H9 (cell line): Measurements from ENCODE around the gene AIG1. TPM values are rescaled to one million over a fixed set of nuclear protein-coding genes. Genes with fewer than 3 reads are reported as not detected.

Experiments used
- DNase-seq: peaks from one replicate; pipeline ENCODE4 v3.0.0-alpha.2; 2017
- H2AFZ ChIP-seq: one replicate; pipeline ENCODE4 v1.6.1; 2013; ENCODE audit warnings: mild to moderate bottlenecking, low read length, control low read depth, moderate library complexity
- H2AK5ac ChIP-seq: 2 replicates; pipeline ENCODE4 v1.6.1; 2013; ENCODE audit warnings: low read length, control low read depth, mixed read lengths; ENCODE audit not compliant: insufficient read length
- H2BK120ac ChIP-seq: one replicate; pipeline ENCODE4 v1.6.1; 2013; ENCODE audit warnings: low read depth, mild to moderate bottlenecking, low read length, control low read depth, inconsistent platforms; ENCODE audit not compliant: poor library complexity, severe bottlenecking
- H2BK12ac ChIP-seq: 2 replicates; pipeline ENCODE4 v1.6.1; 2013; ENCODE audit warnings: low read length, control low read depth, mixed read lengths, low read depth; ENCODE audit not compliant: insufficient read length
- H2BK15ac ChIP-seq: 2 replicates; pipeline ENCODE4 v1.6.1; 2013; ENCODE audit warnings: low read depth, low read length, control low read depth
- H2BK20ac ChIP-seq: one replicate; pipeline ENCODE4 v1.6.1; 2013; ENCODE audit warnings: low read depth, mild to moderate bottlenecking, low read length, control low read depth, inconsistent platforms; ENCODE audit not compliant: poor library complexity, severe bottlenecking
- H2BK5ac ChIP-seq: 2 replicates; pipeline ENCODE4 v1.6.1; 2013; ENCODE audit warnings: low read length, control low read depth, mixed read lengths; ENCODE audit not compliant: insufficient read length
- H3K14ac ChIP-seq: 2 replicates; pipeline ENCODE4 v1.6.1; 2013; ENCODE audit warnings: low read length, control low read depth; ENCODE audit not compliant: insufficient read depth
- H3K18ac ChIP-seq: 2 replicates; pipeline ENCODE4 v1.6.1; 2013; ENCODE audit warnings: low read depth, mild to moderate bottlenecking, mixed read lengths, low read length, control low read depth; ENCODE audit not compliant: insufficient read length
- H3K23ac ChIP-seq: 2 replicates; pipeline ENCODE4 v1.6.1; 2013; ENCODE audit warnings: low read length, control low read depth, mixed read lengths, low read depth; ENCODE audit not compliant: insufficient read length
- H3K23me2 ChIP-seq: 2 replicates; pipeline ENCODE4 v1.6.1; 2013; ENCODE audit warnings: low read depth, mild to moderate bottlenecking, mixed read lengths, low read length, control low read depth; ENCODE audit not compliant: insufficient read length, poor library complexity, severe bottlenecking
- H3K27ac ChIP-seq: 2 replicates; pipeline ENCODE4 v1.5.1; 2013; ENCODE audit warnings: low read length, control low read depth, mixed read lengths, low read depth; ENCODE audit not compliant: insufficient read length
- H3K27me3 ChIP-seq: 2 replicates; pipeline ENCODE4 v1.6.1; 2013; ENCODE audit warnings: low read length, control low read depth, inconsistent platforms; ENCODE audit not compliant: insufficient read depth
- H3K4ac ChIP-seq: 2 replicates; pipeline ENCODE4 v1.6.1; 2013; ENCODE audit warnings: low read depth, mild to moderate bottlenecking, control low read depth, inconsistent platforms, low read length, moderate library complexity
- H3K4me1 ChIP-seq: 2 replicates; pipeline ENCODE4 v1.6.1; 2013; ENCODE audit warnings: low read length, control low read depth, inconsistent platforms; ENCODE audit not compliant: insufficient read depth
- H3K4me2 ChIP-seq: 2 replicates; pipeline ENCODE4 v1.6.1; 2013; ENCODE audit warnings: low read length, control low read depth, mixed read lengths; ENCODE audit not compliant: insufficient read length, insufficient read depth
- H3K56ac ChIP-seq: 2 replicates; pipeline ENCODE4 v1.6.1; 2013; ENCODE audit warnings: low read depth, mild to moderate bottlenecking, mixed read lengths, low read length, control low read depth; ENCODE audit not compliant: insufficient read length
- H3K79me1 ChIP-seq: 2 replicates; pipeline ENCODE4 v1.6.1; 2013; ENCODE audit warnings: low read depth, mild to moderate bottlenecking, moderate library complexity, low read length, control low read depth, inconsistent platforms; ENCODE audit not compliant: insufficient read depth, poor library complexity, severe bottlenecking
- H3K79me2 ChIP-seq: 2 replicates; pipeline ENCODE4 v1.6.1; 2013; ENCODE audit warnings: low read length, control low read depth, inconsistent platforms; ENCODE audit not compliant: insufficient read depth
- H3K9ac ChIP-seq: 2 replicates; pipeline ENCODE4 v1.6.1; 2013; ENCODE audit warnings: low read length, control low read depth, mixed read lengths; ENCODE audit not compliant: insufficient read length; ENCODE audit errors: extremely low read depth
- H3K9me3 ChIP-seq: one replicate; pipeline ENCODE4 v1.6.1; 2013; ENCODE audit warnings: low read depth, low read length, inconsistent platforms; ENCODE audit not compliant: control insufficient read depth
- H3T11ph ChIP-seq: one replicate; pipeline ENCODE4 v1.6.1; 2013; ENCODE audit warnings: mild to moderate bottlenecking, low read length, control low read depth, inconsistent platforms
- H4K20me1 ChIP-seq: one replicate; pipeline ENCODE4 v1.6.1; 2013; ENCODE audit not compliant: control insufficient read depth, insufficient read length, insufficient read depth
- H4K5ac ChIP-seq: 2 replicates; pipeline ENCODE4 v1.6.1; 2013; ENCODE audit warnings: low read depth, mild to moderate bottlenecking, mixed read lengths, low read length, control low read depth; ENCODE audit not compliant: insufficient read length
- H4K8ac ChIP-seq: replicated peaks from 2 replicates; pipeline ENCODE4 v1.6.1; 2013; ENCODE audit warnings: low read length, control low read depth, mixed read lengths, low read depth; ENCODE audit not compliant: insufficient read length
- H4K91ac ChIP-seq: 2 replicates; pipeline ENCODE4 v1.6.1; 2013; ENCODE audit warnings: low read depth, mild to moderate bottlenecking, moderate library complexity, mixed read lengths, low read length, control low read depth; ENCODE audit not compliant: insufficient read length
- H3K27ac Mint-ChIP-seq, 3 experiments: 2 replicates in 2 of 3; 3 replicates in 1 of 3; pipeline ENCODE4 v1.8.0; 2020 to 2021; ENCODE audit warnings: mixed read lengths in 3 of 3, mild to moderate bottlenecking in 1 of 3, moderate library complexity in 1 of 3
- H3K27me3 Mint-ChIP-seq: 2 replicates; pipeline ENCODE4 v1.8.0; 2021; ENCODE audit warnings: low read depth, mild to moderate bottlenecking, moderate library complexity, mixed read lengths
- H3K36me3 Mint-ChIP-seq, 3 experiments: 2 replicates in 2 of 3; 3 replicates in 1 of 3; pipeline ENCODE4 v1.8.0; 2020 to 2021; ENCODE audit warnings: low read depth in 3 of 3, mixed read lengths in 3 of 3; ENCODE audit not compliant: insufficient read depth in 1 of 3
- H3K4me1 Mint-ChIP-seq, 2 experiments: 2 replicates each; pipeline ENCODE4 v1.8.0; 2020; ENCODE audit warnings: mixed read lengths in 2 of 2
- H3K4me3 Mint-ChIP-seq, 2 experiments: 2 replicates in 1 of 2; 3 replicates in 1 of 2; pipeline ENCODE4 v1.8.0; 2020 to 2021; ENCODE audit warnings: mild to moderate bottlenecking in 2 of 2, mixed read lengths in 2 of 2, moderate library complexity in 1 of 2
- H3K9me3 Mint-ChIP-seq, 2 experiments: 2 replicates in 1 of 2; 3 replicates in 1 of 2; pipeline ENCODE4 v1.8.0; 2020; ENCODE audit warnings: mild to moderate bottlenecking in 2 of 2, mixed read lengths in 2 of 2, moderate library complexity in 1 of 2
- CTCF ChIP-seq: fragments of 200-600 bp; sonication (generic); conservative IDR thresholded peaks from 3 replicates; pipeline ENCODE4 v1.8.0; 2021; ENCODE audit warnings: antibody characterized with exemption, mild to moderate bottlenecking
- WGBS: extraction: QIAGEN DNeasy Blood & Tissue Kit; methylation state at CpG from one replicate; pipeline ENCODE4 v1.1.7; 2013; ENCODE audit warnings: missing lambda C conversion rate, low lambda C conversion rate, mixed read lengths; ENCODE audit not compliant: insufficient read length; ENCODE audit errors: extremely low coverage; 5-methylcytosine and 5-hydroxymethylcytosine counted together
- total RNA-seq: library from RNA; stranded (reverse); gene quantifications from 2 replicates; pipeline ENCODE4 v1.2.1, GENCODE V29; 2021

Gene AIG1
- total RNA-seq, 1 experiment from 2014 or later: 44.6 TPM

- Histone ChIP-seq H3K79me2 (no peaks in the 10 kb centered on the region), H3K18ac (no peak overlapping the region), H3K9ac (no peak overlapping the region), H2BK5ac (no peak overlapping the region), H4K8ac (no peak overlapping the region), H3K4me2 (no peak overlapping the region), H2AFZ (no peak overlapping the region), H3K9me3 (no peaks in the 10 kb centered on the region), H2AK5ac (no peak overlapping the region), H2BK20ac (no peak overlapping the region), H4K20me1 (no peaks in the 10 kb centered on the region), H3K23ac (no peak overlapping the region), H3K27ac (no peak overlapping the region), H2BK12ac (no peak overlapping the region), H2BK15ac (no peak overlapping the region), H3K79me1 (no peaks in the 10 kb centered on the region), H3K27me3 (no peaks in the 10 kb centered on the region), H3K23me2 (no peaks in the 10 kb centered on the region), H4K5ac (no peak overlapping the region), H2BK120ac (no peak overlapping the region), H3K56ac (no peak overlapping the region), H3T11ph (no peak overlapping the region), H3K4ac (no peak overlapping the region), H4K91ac (no peak overlapping the region), H3K14ac (no peak overlapping the region), H3K4me1 (no peaks in the 10 kb centered on the region)
- H3K4me1 Mint-ChIP-seq: no peaks in the 10 kb centered on the region
- no peak overlapping the region for H3K4me3 Mint-ChIP-seq
- H3K27me3 Mint-ChIP-seq: no peaks in the 10 kb centered on the region
- no peak for TF ChIP-seq CTCF
- H3K27ac Mint-ChIP-seq: no peak overlapping the region
- peaks cover 3 to 10% (median 6%) of the 10 kb centered on the region in 3 experiments; a peak in 4 of 7 replicates for H3K36me3 Mint-ChIP-seq
- no peak for DNase-seq
- no peaks in the 10 kb centered on the region for H3K9me3 Mint-ChIP-seq
- no CpG with 5 or more reads among the region's 3 CpGs for WGBS
Measured at GRCh38 chr6:143146186-143146851, 85.6 kb downstream of the AIG1 start.
